Transverse colon (tissue), 4 donors: ENCODE results near the gene NFS1. TPM values are rescaled to one million over a fixed set of nuclear protein-coding genes. Genes with fewer than 3 reads are reported as not detected.

Experiments
- DNase-seq: peaks from one replicate; pipeline ENCODE4 v3.0.0-alpha.2; 2019
- H3K27ac ChIP-seq, 4 donors: fragments of 200-600 bp; sonication (generic); 2 replicates each; pipeline ENCODE4 v1.5.1; 2016 to 2018; ENCODE audit warnings: inconsistent platforms in 4 of 4
- H3K27me3 ChIP-seq: fragments of 200-600 bp; sonication (generic); 2 replicates; pipeline ENCODE4 v1.5.1; 2017; ENCODE audit warnings: inconsistent platforms
- H3K36me3 ChIP-seq, 4 donors: fragments of 200-600 bp; sonication (generic); 2 replicates each; pipeline ENCODE4 v1.5.1; 2017 to 2019; ENCODE audit warnings: inconsistent platforms in 4 of 4
- H3K4me1 ChIP-seq, 4 donors: fragments of 200-600 bp; sonication (generic); 2 replicates each; pipeline ENCODE4 v1.5.1; 2017 to 2020; ENCODE audit warnings: inconsistent platforms in 4 of 4
- H3K4me3 ChIP-seq, 4 donors: fragments of 200-600 bp; sonication (generic); 1 replicate in 1 of 4; 2 replicates in 3 of 4; pipeline versions ENCODE4 v1.5.1 to v1.6.1; 2017 to 2019; ENCODE audit warnings: inconsistent platforms in 4 of 4
- H3K9me3 ChIP-seq, 2 donors: fragments of 200-600 bp; sonication (generic); 2 replicates each; pipeline ENCODE4 v1.5.1; 2017 to 2019; ENCODE audit warnings: inconsistent platforms in 2 of 2
- EP300 ChIP-seq: sonication (generic); formaldehyde crosslinking; IDR thresholded peaks from one replicate; pipeline ENCODE4 v1.6.1; 2017; ENCODE audit warnings: antibody characterized with exemption, low read depth
- POLR2A ChIP-seq: fragments of 450-650 bp; IDR thresholded peaks from one replicate; pipeline ENCODE4 v1.6.1; 2016; ENCODE audit warnings: antibody characterized with exemption, mild to moderate bottlenecking, moderate library complexity
- POLR2AphosphoS5 ChIP-seq, 3 donors: sonication (generic); formaldehyde crosslinking; IDR thresholded peaks; one replicate each; pipeline ENCODE4 v1.6.1; 2016; ENCODE audit warnings: antibody characterized with exemption in 3 of 3
- WGBS, 2 donors: methylation state at CpG; one replicate each; pipeline ENCODE4 v1.1.5; 2018; ENCODE audit warnings: low coverage in 1 of 2; 5-methylcytosine and 5-hydroxymethylcytosine counted together
- in situ Hi-C, 4 donors: fragments of 200-750 bp; cut with MboI; loops; one replicate each; pipeline versions ENCODE4 v1.15.0 to v1.15.1; 2017; ENCODE audit warnings: low sequenced_read_pairs in 3 of 4, low pct_ligation_motif_present in 1 of 4, low pct_unique_long_range_greater_than_20kb in 1 of 4
- intact Hi-C: fragments of 100-400 bp; cut with DNase I; formaldehyde crosslinking; loops from one replicate; pipeline ENCODE4 v1.15.1; 2023; ENCODE audit warnings: low total_unique reads
- total RNA-seq, 4 donors: library from RNA; depleted of rRNA; stranded (reverse); fragments of >200 nt; gene quantifications; one replicate each; pipeline ENCODE4 v1.1.0, GENCODE V29; 2016
- TF ChIP-seq, protein P1 (sequence below), 5 experiments: fragments of 200-600 bp in 3 of 5; fragments of 450-650 bp in 2 of 5; sonication (generic) in 3 of 5; IDR thresholded peaks; 1 replicate in 2 of 5; 2 replicates in 3 of 5; pipeline ENCODE4 v1.5.1; 2016 to 2017; ENCODE audit warnings: antibody characterized with exemption in 5 of 5, inconsistent platforms in 3 of 5, mild to moderate bottlenecking in 2 of 5, moderate library complexity in 1 of 5

The NFS1 gene
- total RNA-seq, 4 donors from 2014 or later: 28.4 to 54.1 (median 42.0) TPM

DNA sequence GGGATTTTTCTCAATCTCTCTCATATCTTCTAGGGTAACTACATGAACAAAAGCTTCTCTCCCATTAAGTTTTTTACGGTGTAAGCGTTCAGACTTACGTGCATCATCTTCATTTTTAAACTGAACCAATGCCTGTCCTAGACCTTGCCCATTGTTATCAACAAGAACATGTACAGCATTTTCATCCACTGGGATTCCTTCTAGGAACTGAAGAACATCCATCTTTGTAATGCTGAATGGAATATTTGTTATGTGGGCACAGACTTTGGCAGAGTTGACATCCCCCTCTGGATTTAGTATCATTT is 45.8 kb downstream of the NFS1 start:
- Histone ChIP-seq H3K4me3 (no peak overlapping the region), H3K9me3 (no peaks in the 10 kb centered on the region), H3K27ac (no peak overlapping the region), H3K36me3 (peaks cover 0 to 21% (median 8%) of the 10 kb centered on the region in 4 donors), H3K4me1 (peaks cover 5 to 68% (median 34%) of the 10 kb centered on the region in 4 donors), H3K27me3 (no peaks in the 10 kb centered on the region)
- TF ChIP-seq EP300 (no peak), POLR2AphosphoS5 (IDR thresholded peaks at IDR 0.05) (no peak), POLR2A (no peak)
- TF ChIP-seq, protein P1, sequence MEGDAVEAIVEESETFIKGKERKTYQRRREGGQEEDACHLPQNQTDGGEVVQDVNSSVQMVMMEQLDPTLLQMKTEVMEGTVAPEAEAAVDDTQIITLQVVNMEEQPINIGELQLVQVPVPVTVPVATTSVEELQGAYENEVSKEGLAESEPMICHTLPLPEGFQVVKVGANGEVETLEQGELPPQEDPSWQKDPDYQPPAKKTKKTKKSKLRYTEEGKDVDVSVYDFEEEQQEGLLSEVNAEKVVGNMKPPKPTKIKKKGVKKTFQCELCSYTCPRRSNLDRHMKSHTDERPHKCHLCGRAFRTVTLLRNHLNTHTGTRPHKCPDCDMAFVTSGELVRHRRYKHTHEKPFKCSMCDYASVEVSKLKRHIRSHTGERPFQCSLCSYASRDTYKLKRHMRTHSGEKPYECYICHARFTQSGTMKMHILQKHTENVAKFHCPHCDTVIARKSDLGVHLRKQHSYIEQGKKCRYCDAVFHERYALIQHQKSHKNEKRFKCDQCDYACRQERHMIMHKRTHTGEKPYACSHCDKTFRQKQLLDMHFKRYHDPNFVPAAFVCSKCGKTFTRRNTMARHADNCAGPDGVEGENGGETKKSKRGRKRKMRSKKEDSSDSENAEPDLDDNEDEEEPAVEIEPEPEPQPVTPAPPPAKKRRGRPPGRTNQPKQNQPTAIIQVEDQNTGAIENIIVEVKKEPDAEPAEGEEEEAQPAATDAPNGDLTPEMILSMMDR (IDR thresholded peaks at IDR 0.05): no peak
- 95% methylated on average over 3 of the region's 3 CpGs; no CpG with 5 or more reads in 1 of the 2 donors for WGBS, 2 donors
- no peak for DNase-seq
- in situ Hi-C loops: no loop called here
- intact Hi-C loops: no loop called here

DNA sequence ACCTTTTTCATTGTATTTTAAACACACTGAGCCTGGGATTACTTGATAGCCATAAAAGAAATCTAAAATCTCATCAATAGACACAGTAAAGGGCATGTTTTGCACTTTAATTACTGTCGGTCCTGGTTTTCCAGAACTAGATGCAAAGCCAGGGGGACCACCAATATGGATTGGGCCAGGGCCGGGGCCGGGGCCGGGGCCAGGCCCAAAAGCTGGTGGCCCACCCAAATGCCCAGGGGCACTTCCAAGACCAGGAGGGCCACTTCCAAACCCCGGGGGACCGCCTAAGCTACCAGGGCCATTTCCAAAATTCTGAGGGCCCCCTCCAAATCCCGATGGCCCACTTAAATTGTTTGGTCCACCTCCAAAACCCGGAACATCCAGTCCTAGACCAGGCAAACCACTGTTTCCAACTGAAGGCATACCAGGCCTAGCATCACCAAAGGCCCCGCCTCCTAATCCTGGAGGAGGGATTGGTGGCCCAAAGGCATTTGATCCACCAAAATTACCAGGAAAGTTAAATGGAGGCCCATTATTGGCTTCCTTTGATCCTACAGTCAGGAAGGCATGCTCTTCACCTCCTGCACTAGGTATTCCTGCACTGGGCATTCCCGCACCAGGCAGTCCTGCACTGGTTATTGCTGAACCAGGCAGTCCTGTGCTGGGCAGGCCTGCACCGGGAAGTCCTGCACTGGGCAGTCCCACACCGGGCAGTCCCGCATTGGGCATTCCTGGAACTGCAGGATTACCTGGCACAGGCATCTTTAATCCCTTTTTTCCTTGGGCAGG is 46.3 kb downstream of the NFS1 start:
- in situ Hi-C loops: no loop called here
- WGBS, 2 donors: 98% methylated on average over 13 of the region's 13 CpGs; no CpG with 5 or more reads in 1 of the 2 donors
- Histone ChIP-seq H3K4me1 (peaks cover 5 to 68% (median 32%) of the 10 kb centered on the region in 4 donors), H3K4me3 (no peak overlapping the region), H3K9me3 (no peaks in the 10 kb centered on the region), H3K36me3 (peaks cover 0 to 21% (median 8%) of the 10 kb centered on the region in 4 donors), H3K27ac (no peak overlapping the region), H3K27me3 (no peaks in the 10 kb centered on the region)
- intact Hi-C loops: no loop called here
- no peak for DNase-seq
- no peak for TF ChIP-seq POLR2A

DNA sequence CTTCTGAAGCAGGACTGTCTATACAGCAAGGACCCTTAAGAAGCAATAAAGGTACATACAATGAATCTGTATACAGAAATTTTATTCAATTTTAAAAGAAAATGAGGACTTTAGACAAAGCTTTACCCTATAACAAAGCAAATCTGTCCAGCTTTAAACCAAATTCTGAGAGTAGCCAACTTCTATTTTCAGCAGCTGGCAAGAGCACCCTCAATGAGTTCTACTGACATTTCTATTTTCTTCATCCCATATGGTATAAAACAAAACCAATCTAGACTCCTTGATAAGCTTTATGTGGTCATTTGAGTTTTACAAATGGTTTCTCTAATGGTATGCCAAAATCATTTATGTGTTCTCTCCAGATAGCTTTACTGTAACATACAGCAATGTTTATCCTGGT is 47.2 kb downstream of the NFS1 start:
- no peaks in the 10 kb centered on the region for H3K9me3 ChIP-seq
- no peak overlapping the region for H3K27ac ChIP-seq
- in situ Hi-C loops (no loop called here), intact Hi-C loops (no loop called here)
- peaks cover 0 to 21% (median 8%) of the 10 kb centered on the region in 4 donors for H3K36me3 ChIP-seq
- no peak overlapping the region for H3K4me3 ChIP-seq
- TF ChIP-seq POLR2A: no peak
- TF ChIP-seq, protein P1 (IDR thresholded peaks at IDR 0.05): no peak
- TF ChIP-seq EP300: no peak
- no peak for TF ChIP-seq POLR2AphosphoS5 (IDR thresholded peaks at IDR 0.05)
- peaks cover 0 to 60% (median 23%) of the 10 kb centered on the region in 4 donors for H3K4me1 ChIP-seq
- no peaks in the 10 kb centered on the region for H3K27me3 ChIP-seq
- DNase-seq: no peak

DNA sequence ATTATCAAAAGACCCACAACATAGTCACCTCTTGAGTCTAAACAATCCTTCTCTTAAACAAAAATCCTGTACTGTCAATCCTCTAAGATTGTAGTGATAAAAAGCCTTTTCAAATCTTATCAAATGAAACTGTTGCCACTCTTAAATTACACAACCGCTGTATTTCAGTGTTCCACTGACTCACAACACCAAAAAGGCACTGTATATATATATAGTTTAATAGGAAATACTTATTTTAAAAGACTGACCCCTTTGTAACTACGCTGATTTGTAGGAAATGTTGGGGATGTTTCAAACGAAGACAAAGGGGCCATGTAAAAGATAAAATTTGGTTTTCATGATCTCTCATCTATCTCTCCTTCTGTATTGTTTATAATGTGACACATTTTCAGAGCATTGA is 48.5 kb downstream of the NFS1 start:
- no peak for DNase-seq
- no peak overlapping the region for H3K4me3 ChIP-seq
- H3K36me3 ChIP-seq: peaks cover 0 to 21% (median 8%) of the 10 kb centered on the region in 4 donors
- in situ Hi-C loops (no loop called here), intact Hi-C loops (no loop called here)
- peak overlapping the region in 2 of 4 donors; percentile 14 to 23 for H3K27ac ChIP-seq
- H3K27me3 ChIP-seq: no peaks in the 10 kb centered on the region
- 78 to 79% methylated on average over 3 of the region's 3 CpGs for WGBS, 2 donors
- H3K4me1 ChIP-seq: peaks cover 0 to 47% (median 17%) of the 10 kb centered on the region in 4 donors
- TF ChIP-seq POLR2AphosphoS5 (IDR thresholded peaks at IDR 0.05): no peak
- TF ChIP-seq, protein P1 (IDR thresholded peaks at IDR 0.05): no peak
- TF ChIP-seq POLR2A: no peak
- no peak for TF ChIP-seq EP300
- H3K9me3 ChIP-seq: no peaks in the 10 kb centered on the region

DNA sequence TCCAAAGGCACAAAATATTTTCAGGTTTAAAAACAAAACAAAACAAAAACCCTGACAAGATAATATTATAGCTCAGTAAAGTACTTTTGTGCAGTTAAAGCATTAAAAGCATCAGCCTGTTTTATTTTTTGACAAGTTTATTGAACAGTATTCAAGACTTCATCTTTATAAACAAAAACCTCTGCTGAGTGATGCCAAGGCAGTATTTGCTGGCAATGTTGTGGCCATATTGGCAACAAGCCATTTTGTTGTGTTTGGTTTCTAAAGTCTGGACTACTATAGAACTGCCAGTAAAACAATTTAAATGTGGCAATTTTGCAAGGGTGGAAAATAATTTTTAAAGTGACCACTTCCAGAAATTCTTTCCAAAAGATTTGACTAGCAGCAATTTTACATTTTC is 50.3 kb downstream of the NFS1 start:
- Histone ChIP-seq H3K9me3 (no peaks in the 10 kb centered on the region), H3K4me1 (peaks cover 0 to 46% (median 17%) of the 10 kb centered on the region in 4 donors), H3K27ac (peak overlapping the region in 1 of 4 donors; percentile 35), H3K4me3 (no peak overlapping the region), H3K36me3 (peaks cover 0 to 12% (median 5%) of the 10 kb centered on the region in 4 donors), H3K27me3 (no peaks in the 10 kb centered on the region)
- TF ChIP-seq POLR2A (no peak), POLR2AphosphoS5 (IDR thresholded peaks at IDR 0.05) (peak in 2 of 3 donors; percentile 26 to 48)
- in situ Hi-C loops: no loop called here
- intact Hi-C loops: no loop called here
- no peak for DNase-seq
